Measurements from ENCODE around the gene C1orf174. TPM values are rescaled to one million over a fixed set of nuclear protein-coding genes. Genes with fewer than 3 reads are reported as not detected.

Gene C1orf174
- total and polyA plus RNA-seq, 2 of the 13 experiments (the other 11 are each of a cell fraction or from before 2014, with no cell fraction given): 21.6 to 31.4 TPM

DNA sequence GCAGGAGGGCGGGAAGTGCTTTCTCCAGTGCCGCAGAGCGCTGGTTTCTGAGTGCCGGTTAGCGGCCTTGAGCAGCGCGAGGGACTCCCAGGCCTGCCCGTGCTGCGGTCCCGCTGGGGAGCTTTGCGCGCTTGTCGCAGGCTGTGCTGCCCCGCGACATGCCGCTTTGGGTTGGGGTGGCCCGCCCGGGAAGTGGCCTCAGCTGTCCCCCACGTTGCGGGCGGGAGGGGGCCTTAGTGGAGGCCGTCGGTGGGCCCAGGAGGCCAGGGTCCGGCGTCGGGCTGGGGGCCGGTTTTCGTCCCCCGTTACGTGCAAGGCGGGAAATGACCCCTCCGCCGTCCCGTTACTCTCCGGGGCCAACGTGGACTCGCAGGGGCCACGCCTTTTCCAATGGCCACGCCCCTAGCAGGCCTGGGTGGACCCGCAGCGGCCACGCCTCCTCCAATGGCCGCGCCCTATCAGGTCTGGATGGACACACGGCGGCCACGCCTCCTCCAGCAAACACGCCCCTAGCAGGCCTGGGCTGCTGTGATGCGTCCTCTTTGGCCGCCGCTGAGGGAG is 977 bp upstream of the C1orf174 start (continued):
- TF ChIP-seq, protein P1, sequence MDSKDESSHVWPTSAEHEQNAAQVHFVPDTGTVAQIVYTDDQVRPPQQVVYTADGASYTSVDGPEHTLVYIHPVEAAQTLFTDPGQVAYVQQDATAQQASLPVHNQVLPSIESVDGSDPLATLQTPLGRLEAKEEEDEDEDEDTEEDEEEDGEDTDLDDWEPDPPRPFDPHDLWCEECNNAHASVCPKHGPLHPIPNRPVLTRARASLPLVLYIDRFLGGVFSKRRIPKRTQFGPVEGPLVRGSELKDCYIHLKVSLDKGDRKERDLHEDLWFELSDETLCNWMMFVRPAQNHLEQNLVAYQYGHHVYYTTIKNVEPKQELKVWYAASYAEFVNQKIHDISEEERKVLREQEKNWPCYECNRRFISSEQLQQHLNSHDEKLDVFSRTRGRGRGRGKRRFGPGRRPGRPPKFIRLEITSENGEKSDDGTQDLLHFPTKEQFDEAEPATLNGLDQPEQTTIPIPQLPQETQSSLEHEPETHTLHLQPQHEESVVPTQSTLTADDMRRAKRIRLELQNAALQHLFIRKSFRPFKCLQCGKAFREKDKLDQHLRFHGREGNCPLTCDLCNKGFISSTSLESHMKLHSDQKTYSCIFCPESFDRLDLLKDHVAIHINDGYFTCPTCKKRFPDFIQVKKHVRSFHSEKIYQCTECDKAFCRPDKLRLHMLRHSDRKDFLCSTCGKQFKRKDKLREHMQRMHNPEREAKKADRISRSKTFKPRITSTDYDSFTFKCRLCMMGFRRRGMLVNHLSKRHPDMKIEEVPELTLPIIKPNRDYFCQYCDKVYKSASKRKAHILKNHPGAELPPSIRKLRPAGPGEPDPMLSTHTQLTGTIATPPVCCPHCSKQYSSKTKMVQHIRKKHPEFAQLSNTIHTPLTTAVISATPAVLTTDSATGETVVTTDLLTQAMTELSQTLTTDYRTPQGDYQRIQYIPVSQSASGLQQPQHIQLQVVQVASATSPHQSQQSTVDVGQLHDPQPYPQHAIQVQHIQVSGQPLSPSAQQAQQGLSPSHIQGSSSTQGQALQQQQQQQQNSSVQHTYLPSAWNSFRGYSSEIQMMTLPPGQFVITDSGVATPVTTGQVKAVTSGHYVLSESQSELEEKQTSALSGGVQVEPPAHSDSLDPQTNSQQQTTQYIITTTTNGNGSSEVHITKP (CRISPR knock-in tag; IDR thresholded peaks at IDR 0.05; ENCODE audit: low read depth): no peak
- TF ChIP-seq CHCHD3 (CRISPR knock-in tag; IDR thresholded peaks at IDR 0.05): no peak
- TF ChIP-seq EHMT2 (IDR thresholded peaks at IDR 0.05; ENCODE audit: borderline replicate concordance, low read depth, low read length): no peak
- TF ChIP-seq ZNF790 (CRISPR knock-in tag; IDR thresholded peaks at IDR 0.05; ENCODE audit: borderline replicate concordance): no peak
- TF ChIP-seq ZNF564 (CRISPR knock-in tag; IDR thresholded peaks at IDR 0.05): peak; percentile 76
- no peak for TF ChIP-seq ISX (CRISPR knock-in tag; conservative IDR thresholded peaks at IDR 0.05)
- no peak for TF ChIP-seq CTCF (CRISPR knock-in tag; IDR thresholded peaks at IDR 0.05)
- 0 out of 2 replicates have a peak, but pooled peaks have one; percentile 56 for TF ChIP-seq ZBTB7A (CRISPR knock-in tag; IDR thresholded peaks at IDR 0.05)
- TF ChIP-seq HOXA3 (CRISPR knock-in tag; IDR thresholded peaks at IDR 0.05): no peak
- TF ChIP-seq, protein P2, sequence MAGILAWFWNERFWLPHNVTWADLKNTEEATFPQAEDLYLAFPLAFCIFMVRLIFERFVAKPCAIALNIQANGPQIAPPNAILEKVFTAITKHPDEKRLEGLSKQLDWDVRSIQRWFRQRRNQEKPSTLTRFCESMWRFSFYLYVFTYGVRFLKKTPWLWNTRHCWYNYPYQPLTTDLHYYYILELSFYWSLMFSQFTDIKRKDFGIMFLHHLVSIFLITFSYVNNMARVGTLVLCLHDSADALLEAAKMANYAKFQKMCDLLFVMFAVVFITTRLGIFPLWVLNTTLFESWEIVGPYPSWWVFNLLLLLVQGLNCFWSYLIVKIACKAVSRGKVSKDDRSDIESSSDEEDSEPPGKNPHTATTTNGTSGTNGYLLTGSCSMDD (CRISPR knock-in tag; IDR thresholded peaks at IDR 0.05): no peak
- TF ChIP-seq TBP (CRISPR knock-in tag; IDR thresholded peaks at IDR 0.05): no peak
- no peak for TF ChIP-seq JUN (CRISPR knock-in tag; IDR thresholded peaks at IDR 0.05)
- no peak for TF ChIP-seq ZFP36L2 (CRISPR knock-in tag; IDR thresholded peaks at IDR 0.05)
- TF ChIP-seq MAF1 (CRISPR knock-in tag; IDR thresholded peaks at IDR 0.05; ENCODE audit: borderline replicate concordance): 0 out of 2 replicates have a peak, but pooled peaks have one; percentile 34
- no peak for TF ChIP-seq MEIS2 (CRISPR knock-in tag; IDR thresholded peaks at IDR 0.05)
- TF ChIP-seq HMG20A (CRISPR knock-in tag; IDR thresholded peaks at IDR 0.05; ENCODE audit: borderline replicate concordance): no peak
- TF ChIP-seq SIX1 (CRISPR knock-in tag; IDR thresholded peaks at IDR 0.05; ENCODE audit: borderline replicate concordance): no peak
- TF ChIP-seq ZNF550 (CRISPR knock-in tag; IDR thresholded peaks at IDR 0.05; ENCODE audit: borderline replicate concordance): no peak
- no peak for TF ChIP-seq NCOA2 (CRISPR knock-in tag; IDR thresholded peaks at IDR 0.05)
- peak; percentile 69; the same call in 1 of the 2 replicates for TF ChIP-seq THAP8 (CRISPR knock-in tag; IDR thresholded peaks at IDR 0.05; ENCODE audit: borderline replicate concordance)
- TF ChIP-seq ZNF720 (CRISPR knock-in tag; IDR thresholded peaks at IDR 0.05): no peak
- no peak for TF ChIP-seq PHF20 (CRISPR knock-in tag; IDR thresholded peaks at IDR 0.05)
- no peak for TF ChIP-seq NR3C1 (CRISPR knock-in tag; IDR thresholded peaks at IDR 0.05)
